WTC11 (cell line): Measurements from ENCODE around the gene NPAS3. TPM values are rescaled to one million over a fixed set of nuclear protein-coding genes. Genes with fewer than 3 reads are reported as not detected.

ENCODE experiments used
- ATAC-seq: fragments of 200-7000 bp; cut with Tn5 transposase; 2 replicates; pipeline ENCODE4 v1.10.0; 2021; ENCODE audit warnings: mild to moderate bottlenecking, moderate library complexity
- CTCF ChIA-PET: fragments of 300-600 bp; sonication (Branson Sonifier 250); formaldehyde crosslinking; loops from one replicate; lab custom pipeline; 2021; ENCODE audit warnings: antibody characterized with exemption; lab: Charles Lee
- POLR2A ChIA-PET: fragments of 350-600 bp; sonication (Branson Sonifier 250); formaldehyde crosslinking; loops from one replicate; lab custom pipeline; 2021; ENCODE audit warnings: antibody characterized with exemption; lab: Charles Lee
- DNase-seq: peaks from one replicate; pipeline ENCODE4 v3.0.0; 2021; ENCODE audit warnings: low spot score
- H3K27ac Mint-ChIP-seq: 2 replicates; pipeline ENCODE4 v1.8.0; 2021; ENCODE audit warnings: mixed read lengths
- H3K27me3 Mint-ChIP-seq: 2 replicates; pipeline ENCODE4 v1.8.0; 2021; ENCODE audit warnings: low read depth, mild to moderate bottlenecking, moderate library complexity, mixed read lengths
- H3K36me3 Mint-ChIP-seq: 2 replicates; pipeline ENCODE4 v1.8.0; 2021; ENCODE audit warnings: mixed read lengths
- H3K4me1 Mint-ChIP-seq: 2 replicates; pipeline ENCODE4 v1.8.0; 2022; ENCODE audit warnings: mixed read lengths
- H3K4me3 Mint-ChIP-seq: 2 replicates; pipeline ENCODE4 v1.8.0; 2021; ENCODE audit warnings: mild to moderate bottlenecking, moderate library complexity, mixed read lengths
- H3K9me3 Mint-ChIP-seq: 2 replicates; pipeline ENCODE4 v1.8.0; 2021; ENCODE audit warnings: mixed read lengths
- AR ChIP-seq: fragments of 250-450 bp; sonication (Bioruptor Pico); IDR thresholded peaks from 2 replicates; pipeline ENCODE4 v1.9.0; 2021; ENCODE audit warnings: mild to moderate bottlenecking
- ARID4B ChIP-seq: sonication (generic); formaldehyde crosslinking; IDR thresholded peaks from 2 replicates; pipeline ENCODE4 v1.8.0; 2023; ENCODE audit warnings: missing genetic modification reagents, mild to moderate bottlenecking, borderline replicate concordance
- ATF2 ChIP-seq: sonication (generic); formaldehyde crosslinking; IDR thresholded peaks from 2 replicates; pipeline ENCODE4 v1.8.1; 2022; ENCODE audit warnings: low read depth, missing genetic modification reagents, borderline replicate concordance
- ATF3 ChIP-seq: sonication (generic); formaldehyde crosslinking; conservative IDR thresholded peaks from 2 replicates; pipeline ENCODE4 v1.8.1; 2022; ENCODE audit warnings: mild to moderate bottlenecking, missing genetic modification reagents
- CTCF ChIP-seq: fragments of 200-600 bp; IDR thresholded peaks from 2 replicates; pipeline ENCODE4 v1.8.0; 2022; ENCODE audit warnings: antibody characterized with exemption
- E2F1 ChIP-seq: sonication (generic); formaldehyde crosslinking; IDR thresholded peaks from 2 replicates; pipeline ENCODE4 v1.8.0; 2022; ENCODE audit warnings: mild to moderate bottlenecking, missing genetic modification reagents
- FOXP1 ChIP-seq: sonication (generic); formaldehyde crosslinking; IDR thresholded peaks from 2 replicates; pipeline ENCODE4 v1.8.0; 2022; ENCODE audit warnings: missing genetic modification reagents, mild to moderate bottlenecking, moderate library complexity, borderline replicate concordance
- HMGA2 ChIP-seq: fragments of 250-450 bp; sonication (Bioruptor Pico); IDR thresholded peaks from 2 replicates; pipeline ENCODE4 v1.4.0; 2021; ENCODE audit warnings: mild to moderate bottlenecking, moderate library complexity
- HMGXB4 ChIP-seq: sonication (generic); formaldehyde crosslinking; IDR thresholded peaks from 2 replicates; pipeline ENCODE4 v1.8.1; 2023; ENCODE audit warnings: mild to moderate bottlenecking, moderate library complexity, missing genetic modification reagents
- JAZF1 ChIP-seq: fragments of 250-450 bp; sonication (Bioruptor Pico); IDR thresholded peaks from 2 replicates; pipeline ENCODE4 v1.9.0; 2021; ENCODE audit warnings: moderate library complexity, mild to moderate bottlenecking, inconsistent platforms
- STAT6 ChIP-seq: sonication (generic); formaldehyde crosslinking; conservative IDR thresholded peaks from 2 replicates; pipeline ENCODE4 v1.8.1; 2023; ENCODE audit warnings: mild to moderate bottlenecking, low read depth, missing genetic modification reagents, moderate library complexity
- TEAD4 ChIP-seq: sonication (generic); formaldehyde crosslinking; IDR thresholded peaks from 2 replicates; pipeline ENCODE4 v1.8.0; 2022; ENCODE audit warnings: mild to moderate bottlenecking, missing genetic modification reagents
- ZBTB43 ChIP-seq: sonication (generic); formaldehyde crosslinking; IDR thresholded peaks from 2 replicates; pipeline ENCODE4 v1.8.1; 2023; ENCODE audit warnings: mild to moderate bottlenecking, missing genetic modification reagents
- ZNF219 ChIP-seq: sonication (generic); formaldehyde crosslinking; IDR thresholded peaks from 2 replicates; pipeline ENCODE4 v1.8.0; 2023; ENCODE audit warnings: missing genetic modification reagents, mild to moderate bottlenecking, borderline replicate concordance
- ZNF317 ChIP-seq: sonication (generic); formaldehyde crosslinking; IDR thresholded peaks from 2 replicates; pipeline ENCODE4 v1.8.1; 2023; ENCODE audit warnings: low read depth, mild to moderate bottlenecking, moderate library complexity, missing genetic modification reagents, borderline replicate concordance
- ZNF671 ChIP-seq: fragments of 250-450 bp; sonication (Bioruptor Pico); IDR thresholded peaks from 2 replicates; pipeline ENCODE4 v1.8.0; 2021; ENCODE audit warnings: mild to moderate bottlenecking
- total RNA-seq: library from RNA; stranded (reverse); gene quantifications from 3 replicates; pipeline ENCODE4 v1.2.3, GENCODE V29; 2021

Gene NPAS3
- total RNA-seq, 1 experiment from 2014 or later: 3.2 TPM

- Mint-ChIP-seq H3K27ac (no peak overlapping the region), H3K27me3 (no peaks in the 10 kb centered on the region), H3K9me3 (no peaks in the 10 kb centered on the region), H3K4me1 (peaks cover 34% of the 10 kb centered on the region), H3K4me3 (no peak overlapping the region), H3K36me3 (no peaks in the 10 kb centered on the region)
- DNase-seq: no peak
- ChIA-PET POLR2A (no interaction called here), CTCF (no interaction called here)
- TF ChIP-seq CTCF (no peak), ZNF317 (no peak), TEAD4 (CRISPR knock-in tag) (no peak), ZNF219 (CRISPR knock-in tag) (no peak), AR (CRISPR knock-in tag) (no peak), ATF2 (CRISPR knock-in tag) (no peak), ARID4B (no peak), HMGA2 (CRISPR knock-in tag) (no peak), ZNF671 (no peak)
- ATAC-seq: no peak
Measured at GRCh38 chr14:33598582-33598981, 659.9 kb downstream of the NPAS3 start.

GRCh38 chr14:33602396-33602795, 663.7 kb downstream of the NPAS3 start:
- DNase-seq (no peak), ATAC-seq (no peak)
- no peaks in the 10 kb centered on the region for H3K27me3 Mint-ChIP-seq
- no peak overlapping the region for H3K4me3 Mint-ChIP-seq
- H3K9me3 Mint-ChIP-seq: peaks cover 7% of the 10 kb centered on the region
- H3K27ac Mint-ChIP-seq: no peak overlapping the region
- no peaks in the 10 kb centered on the region for H3K36me3 Mint-ChIP-seq
- ChIA-PET POLR2A (no interaction called here), CTCF (no interaction called here)
- H3K4me1 Mint-ChIP-seq: peaks cover 22% of the 10 kb centered on the region
- TF ChIP-seq ATF3 (CRISPR knock-in tag) (no peak), E2F1 (no peak), STAT6 (CRISPR knock-in tag) (no peak), JAZF1 (CRISPR knock-in tag) (no peak), HMGXB4 (CRISPR knock-in tag) (no peak), ZBTB43 (no peak), FOXP1 (CRISPR knock-in tag) (no peak)
